Motor neuron (in vitro differentiated cells): ENCODE measurements around the gene MORF4L1. TPM values are rescaled to one million over a fixed set of nuclear protein-coding genes. Genes with fewer than 3 reads are reported as not detected.

Source experiments
- total RNA-seq, 8 experiments: library from RNA; unstranded; fragments of 300-600 nt; gene quantifications; 2 replicates each; pipeline versions ENCODE4 v1.2.3 to v1.2.4, GENCODE V29; 2022

Gene MORF4L1
- total RNA-seq, 8 experiments from 2014 or later: 249 to 703 (median 445) TPM

Other genes starting within 250 kb of the MORF4L1 start
- gene CHRNB4, start 231.7 kb upstream of the MORF4L1 start, total RNA-seq: 1 to 10 TPM in 6 of 8 experiments, under 1 TPM in 2; 0.31 to 8.7 (median 3.4) TPM
- 1 to 10 TPM; 2.1 to 9.6 (median 4.3) TPM for gene ADAMTS7, start 61.4 kb upstream of the MORF4L1 start, total RNA-seq
- gene CTSH, start 72.2 kb downstream of the MORF4L1 start, total RNA-seq: 10 to 100 TPM in 2 of 8 experiments, 1 to 10 TPM in 6; 2.0 to 98.2 (median 4.7) TPM
- gene RASGRF1, start 217.9 kb downstream of the MORF4L1 start, total RNA-seq: 1 to 10 TPM in 2 of 8 experiments, under 1 TPM in 5, not detected in 1; 0.38 to 2.3 (median 0.60) TPM